GF-D8 (cell line): ENCODE data around the gene PARD3.
"Not testable (repeated sequence)": the region's sequence is repeated elsewhere in the genome, so short reads cannot be mapped to it uniquely, and the experiment has no call there.

ENCODE experiments used
- DNase-seq: peaks from one replicate; lab custom pipeline; 2025; lab: John Stamatoyannopoulos, UW

PARD3 gene

GRCh38 chr10:34378297-34378696 is 436.8 kb downstream of the PARD3 start:
- no peak for DNase-seq

DNA sequence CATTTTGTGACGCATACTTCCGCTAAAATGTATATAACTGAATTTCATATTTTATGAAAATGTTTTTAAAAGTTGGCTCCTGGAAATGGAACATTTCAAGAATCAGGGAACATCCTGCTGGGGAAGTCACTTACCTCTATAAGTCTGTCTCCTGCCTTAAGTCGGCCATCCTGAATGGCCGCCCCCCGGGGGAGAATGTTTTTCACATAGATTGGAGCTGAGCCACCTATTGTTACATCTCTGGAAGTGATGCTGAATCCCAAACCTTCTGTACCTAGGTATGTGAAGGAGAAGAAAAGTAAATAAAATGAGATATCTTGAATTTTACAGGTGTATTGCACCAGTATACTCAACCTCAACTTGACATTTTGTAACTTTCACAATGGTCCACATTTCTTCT is 437.3 kb downstream of the PARD3 start:
- DNase-seq: no peak

GRCh38 chr10:34374356-34375045 is 440.6 kb downstream of the PARD3 start:
- DNase-seq: peak; percentile 7

DNA sequence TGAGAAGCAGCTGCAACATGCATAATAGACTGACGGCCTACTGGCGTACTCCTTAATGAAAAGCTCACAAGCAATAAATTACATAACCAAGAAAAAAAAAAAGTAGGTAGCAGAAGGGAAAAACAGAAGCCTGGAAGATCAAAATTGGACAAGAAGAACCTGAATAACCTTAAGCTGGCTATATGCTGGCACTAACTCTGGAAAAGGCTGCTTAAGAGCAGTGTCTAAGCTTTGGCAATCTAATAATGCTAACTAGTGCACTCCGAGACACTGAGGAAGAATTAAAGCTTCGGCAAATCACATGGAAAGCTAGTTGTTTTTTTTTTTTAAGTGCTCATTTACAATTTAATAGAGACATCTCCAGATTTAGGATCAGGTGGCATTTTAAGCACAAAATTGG is 441.9 kb downstream of the PARD3 start:
- no peak for DNase-seq

GRCh38 chr10:34372509-34372908 is 442.6 kb downstream of the PARD3 start:
- no peak for DNase-seq

- no peak for DNase-seq
Observed at GRCh38 chr10:34370126-34370525, 445.0 kb downstream of the PARD3 start.

DNA sequence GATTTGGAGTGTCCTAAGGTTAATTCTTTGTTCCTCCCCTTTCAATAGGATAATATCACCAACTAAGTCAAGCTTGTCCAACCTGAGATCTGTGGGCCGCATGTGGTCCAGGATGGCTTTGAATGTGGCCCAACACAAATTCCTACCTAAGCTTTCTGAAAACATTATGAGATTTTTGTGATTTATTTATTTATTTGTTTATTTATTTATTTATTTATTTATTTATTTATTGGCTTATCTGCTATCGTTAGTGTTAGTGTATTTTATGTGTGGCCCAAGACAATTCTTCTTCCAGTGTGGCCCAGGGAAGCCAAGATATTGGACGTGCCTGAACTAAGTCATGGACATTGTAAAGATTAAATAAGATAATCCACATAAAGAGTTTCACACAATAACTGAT is 446.0 kb downstream of the PARD3 start:
- no peak for DNase-seq

DNA sequence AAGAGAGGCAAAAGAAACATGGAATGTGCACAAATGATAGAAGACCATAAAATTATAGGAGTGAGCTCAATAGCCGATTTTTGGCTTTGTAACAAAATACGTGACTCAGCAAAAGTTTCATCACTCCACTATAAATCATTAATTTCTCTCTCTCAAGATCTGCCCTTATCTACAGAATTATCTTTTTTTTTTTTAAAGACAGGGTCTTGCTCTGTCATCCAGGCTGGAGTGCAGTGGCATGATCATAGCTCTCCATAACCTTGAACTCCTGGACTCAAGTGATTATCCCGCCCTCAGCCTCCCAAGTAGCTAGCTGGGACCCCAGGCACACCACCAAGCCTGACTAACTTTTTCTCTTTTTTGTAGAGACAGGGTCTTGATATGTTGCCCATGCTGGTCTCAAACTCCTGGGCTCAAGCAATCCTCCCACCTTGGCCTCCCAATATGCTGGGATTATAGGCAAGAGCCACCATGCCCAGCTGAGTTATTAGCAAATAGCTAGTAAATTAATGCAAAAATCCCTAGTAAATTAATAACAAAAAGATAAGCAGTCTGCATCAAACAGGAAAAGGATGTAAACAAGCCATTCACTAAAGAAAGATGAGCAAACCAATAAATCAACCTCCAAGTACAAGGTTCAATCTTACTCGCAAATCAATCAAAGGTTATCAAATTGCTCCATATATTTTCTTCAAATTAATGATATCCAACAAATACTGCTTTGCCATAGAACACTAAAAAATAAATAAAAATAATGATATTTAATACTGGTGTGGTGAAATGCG is 450.7 kb downstream of the PARD3 start:
- DNase-seq: no peak

GRCh38 chr10:34360984-34361383 is 454.1 kb downstream of the PARD3 start:
- DNase-seq: no peak

DNA sequence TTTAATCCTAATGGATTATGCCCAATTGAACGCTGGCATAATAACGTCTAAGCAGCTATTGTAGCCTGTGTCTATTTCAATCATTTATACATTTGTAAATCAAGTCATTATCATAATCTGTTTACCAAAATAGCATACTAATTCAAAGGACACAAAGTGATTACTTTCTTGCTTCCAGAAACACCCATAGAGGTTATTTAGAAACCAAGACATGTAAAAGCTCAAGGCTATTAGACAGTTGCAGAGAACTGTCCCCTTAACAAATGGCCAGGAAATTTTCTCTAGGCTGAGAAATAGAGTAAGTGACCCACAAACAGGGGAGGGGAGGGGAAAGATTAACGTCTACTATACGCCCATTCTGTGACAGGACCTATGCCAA is 455.7 kb downstream of the PARD3 start:
- no peak for DNase-seq

- DNase-seq: no peak
Observed at GRCh38 chr10:34358729-34359434, 456.2 kb downstream of the PARD3 start.

GRCh38 chr10:34356463-34356862 is 458.6 kb downstream of the PARD3 start:
- no peak for DNase-seq

DNA sequence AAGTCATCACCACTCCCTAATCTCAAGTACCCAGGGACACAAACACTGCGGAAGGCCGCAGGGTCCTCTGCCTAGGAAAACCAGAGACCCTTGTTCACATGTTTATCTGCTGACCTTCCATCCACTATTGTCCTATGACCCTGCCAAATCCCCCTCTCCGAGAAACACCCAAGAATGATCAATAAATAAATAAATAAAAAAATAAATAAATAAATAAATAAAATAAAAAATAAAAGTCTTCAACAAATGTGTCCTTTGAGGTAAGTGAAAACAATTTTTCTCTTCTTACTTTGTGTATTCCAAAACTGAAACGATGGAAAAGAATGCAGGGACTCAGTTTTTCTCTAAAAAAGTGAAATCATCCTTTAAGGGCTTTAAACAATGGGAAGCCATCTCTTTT is 461.6 kb downstream of the PARD3 start:
- DNase-seq: not testable (repeated sequence)

GRCh38 chr10:34352599-34353204 is 462.4 kb downstream of the PARD3 start:
- DNase-seq: not testable (repeated sequence)

- no peak for DNase-seq
Observed at GRCh38 chr10:34351161-34351560, 463.9 kb downstream of the PARD3 start.

GRCh38 chr10:34348917-34349485 is 466.1 kb downstream of the PARD3 start:
- DNase-seq: no peak

GRCh38 chr10:34348021-34348420 is 467.1 kb downstream of the PARD3 start:
- no peak for DNase-seq

DNA sequence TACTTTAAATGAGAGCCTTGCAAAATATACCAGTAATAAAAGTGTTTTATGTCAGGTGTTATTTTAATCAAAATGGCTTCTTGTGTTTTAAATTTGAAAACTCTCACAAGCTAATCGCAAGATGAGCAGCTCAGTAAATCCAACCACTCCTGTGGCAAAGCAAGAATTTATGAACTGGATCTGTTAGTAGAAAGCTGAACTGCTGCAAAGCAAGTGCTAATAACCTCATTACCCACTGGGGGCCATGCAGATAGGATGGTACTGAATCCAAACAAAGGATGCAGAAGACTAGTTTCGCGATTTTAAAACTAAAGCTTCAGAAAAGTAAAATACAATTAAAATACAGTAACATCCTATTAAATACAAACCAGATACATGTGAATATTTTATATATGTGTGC is 468.0 kb downstream of the PARD3 start:
- DNase-seq: no peak

DNA sequence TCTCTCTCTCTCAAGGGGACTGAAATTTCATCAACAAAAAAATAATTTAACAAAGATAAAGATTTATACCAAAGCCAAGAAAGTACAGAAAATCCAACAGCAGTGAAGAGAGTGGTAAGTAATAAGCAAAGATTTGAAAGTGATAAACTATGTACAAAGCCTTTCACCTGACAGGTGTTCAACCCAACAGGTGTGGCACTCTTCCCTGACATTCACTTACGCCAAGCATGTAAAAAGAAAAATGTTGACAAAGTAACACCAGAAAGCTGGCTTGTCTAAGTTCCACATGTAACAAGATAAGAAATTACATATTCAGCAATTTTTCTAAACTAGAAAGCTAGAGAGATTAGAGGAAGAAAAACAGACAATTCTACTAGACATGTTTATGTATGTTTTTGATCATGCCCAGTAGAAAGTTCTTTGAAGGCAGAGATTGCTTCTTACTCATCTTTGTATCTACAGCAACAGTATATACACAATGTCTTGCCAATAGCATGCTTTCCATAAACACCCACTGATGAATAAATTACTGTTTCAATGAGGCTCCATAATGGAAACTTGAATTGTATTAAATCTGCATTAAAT is 468.5 kb downstream of the PARD3 start:
- DNase-seq: no peak

GRCh38 chr10:34345383-34345782 is 469.7 kb downstream of the PARD3 start:
- DNase-seq: no peak

- DNase-seq: no peak
Observed at GRCh38 chr10:34343764-34344163, 471.3 kb downstream of the PARD3 start.

GRCh38 chr10:34341473-34341872 is 473.6 kb downstream of the PARD3 start:
- DNase-seq: no peak
